Thymus (tissue), 11 donors: ENCODE measurements around the gene RRP1. TPM values are rescaled to one million over a fixed set of nuclear protein-coding genes. Genes with fewer than 3 reads are reported as not detected.
"Not testable (repeated sequence)": the region's sequence is repeated elsewhere in the genome, so short reads cannot be mapped to it uniquely, and the experiment has no call there.

Experiments
- DNase-seq, 9 donors: peaks; one replicate each; pipeline ENCODE4 v3.0.0-alpha.2; 2013; ENCODE audit warnings: low spot score in 9 of 9, low read depth in 6 of 9, missing footprints in 1 of 9
- H3K27ac ChIP-seq, 2 donors: one replicate each; pipeline ENCODE4 v1.5.1; 2013; ENCODE audit warnings: control low read depth in 1 of 2, low read depth in 1 of 2, low read length in 1 of 2, mild to moderate bottlenecking in 1 of 2, moderate library complexity in 1 of 2
- H3K27me3 ChIP-seq, 2 donors: one replicate each; pipeline ENCODE4 v1.5.1; 2013; ENCODE audit warnings: low read length in 1 of 2; ENCODE audit not compliant: control insufficient read depth in 2 of 2, insufficient read depth in 1 of 2
- H3K36me3 ChIP-seq, 2 donors: one replicate each; pipeline ENCODE4 v1.5.1; 2013; ENCODE audit warnings: low read length in 1 of 2, mild to moderate bottlenecking in 1 of 2, moderate library complexity in 1 of 2; ENCODE audit not compliant: control insufficient read depth in 2 of 2, insufficient read depth in 2 of 2
- H3K4me1 ChIP-seq, 2 donors: one replicate each; pipeline ENCODE4 v1.5.1; 2013; ENCODE audit warnings: low read length in 2 of 2; ENCODE audit not compliant: control insufficient read depth in 2 of 2, insufficient read depth in 2 of 2
- H3K4me3 ChIP-seq, 2 donors: one replicate each; pipeline ENCODE4 v1.5.1; 2013; ENCODE audit warnings: low read length in 2 of 2, control low read depth in 1 of 2, mild to moderate bottlenecking in 1 of 2
- H3K9me3 ChIP-seq, 2 donors: one replicate each; pipeline ENCODE4 v1.5.1; 2013; ENCODE audit warnings: low read length in 1 of 2, mild to moderate bottlenecking in 1 of 2; ENCODE audit not compliant: control insufficient read depth in 2 of 2, insufficient read depth in 1 of 2
- WGBS: extraction: QIAGEN DNeasy Blood & Tissue Kit; methylation state at CpG from one replicate; pipeline ENCODE4 v1.1.7; 2013; 5-methylcytosine and 5-hydroxymethylcytosine counted together
- polyA plus RNA-seq: library from polyadenylated mRNA; stranded (reverse); fragments of 200-250 nt; gene quantifications from one replicate; pipeline ENCODE4 v1.2.3, GENCODE V29; 2013
- total RNA-seq: library from RNA; stranded (reverse); fragments of 120-200 nt; gene quantifications from one replicate; pipeline ENCODE4 v1.2.4, GENCODE V29; 2013
- donor health status: healthy.

Gene RRP1
- total and polyA plus RNA-seq, 2 donors: 11.1 to 16.3 TPM

GRCh38 chr21:43822741-43823140, 33.4 kb downstream of the RRP1 start:
- not testable (repeated sequence) for H3K36me3 ChIP-seq, H3K4me1 ChIP-seq, H3K27ac ChIP-seq, H3K4me3 ChIP-seq, DNase-seq
- 99% methylated on average over 2 of the region's 5 CpGs for WGBS
- Histone ChIP-seq H3K9me3 (peaks cover 0 to 14% of the 10 kb centered on the region in 2 donors), H3K27me3 (peaks cover 0 to 14% of the 10 kb centered on the region in 2 donors)

DNA sequence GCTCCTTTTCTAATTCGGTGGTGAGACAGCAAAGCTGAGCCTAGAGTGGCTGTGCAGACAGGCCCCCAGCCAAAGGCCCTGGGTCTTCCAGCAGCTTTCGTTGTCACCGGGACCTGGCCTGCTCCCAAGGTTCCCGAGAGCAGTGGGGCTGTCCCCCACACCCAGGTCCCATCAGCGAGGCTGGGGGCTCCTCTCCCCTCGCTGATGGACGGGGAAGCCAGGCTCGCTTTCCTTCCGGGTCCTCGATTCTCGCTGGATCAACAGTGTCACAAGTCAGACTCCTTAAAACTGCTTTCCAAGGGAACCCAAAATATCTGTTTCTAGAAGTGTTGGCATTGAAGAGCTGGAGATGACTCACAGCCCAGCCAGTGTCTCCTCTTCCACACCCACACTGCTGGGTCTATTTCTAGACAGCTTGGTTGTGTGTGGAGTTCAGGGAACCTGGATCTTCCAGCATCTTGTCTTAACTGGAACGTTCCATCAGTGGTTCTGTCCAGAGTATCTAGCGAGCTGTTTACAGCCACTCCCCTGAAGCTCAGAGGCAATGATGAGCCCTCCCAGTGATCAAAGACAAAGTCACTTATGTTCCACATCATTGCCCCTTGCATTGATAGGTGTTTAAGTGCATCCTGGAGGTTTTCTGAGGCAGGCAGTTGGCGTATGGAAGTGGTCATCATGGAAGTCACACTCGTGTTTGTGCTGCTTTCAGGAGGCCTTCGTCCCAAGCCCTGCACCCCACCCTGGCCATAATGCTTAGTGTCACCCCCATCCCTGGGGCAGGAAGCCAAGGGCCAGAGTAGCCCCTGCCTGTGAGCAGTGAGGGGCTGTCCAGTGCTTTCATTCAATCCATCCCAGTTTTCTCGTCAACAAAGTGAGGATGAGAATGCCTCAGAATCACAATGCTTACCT, 35.2 kb downstream of the RRP1 start:
- 92% methylated on average over 17 of the region's 17 CpGs for WGBS
- peaks cover 0 to 4% of the 10 kb centered on the region in 2 donors for H3K4me1 ChIP-seq
- peaks cover 0 to 3% of the 10 kb centered on the region in 2 donors for H3K9me3 ChIP-seq
- no peaks in the 10 kb centered on the region for H3K36me3 ChIP-seq
- no peak overlapping the region for H3K4me3 ChIP-seq
- DNase-seq: no peak
- H3K27ac ChIP-seq: no peak overlapping the region
- H3K27me3 ChIP-seq: peaks cover 0 to 18% of the 10 kb centered on the region in 2 donors

GRCh38 chr21:43825242-43825935, 36.0 kb downstream of the RRP1 start:
- no peak overlapping the region for H3K27ac ChIP-seq
- no peak overlapping the region for H3K4me3 ChIP-seq
- no peaks in the 10 kb centered on the region for H3K36me3 ChIP-seq
- no peak for DNase-seq
- peaks cover 0 to 4% of the 10 kb centered on the region in 2 donors for H3K4me1 ChIP-seq
- peaks cover 0 to 21% of the 10 kb centered on the region in 2 donors for H3K27me3 ChIP-seq
- no peaks in the 10 kb centered on the region for H3K9me3 ChIP-seq
- WGBS: 95% methylated on average over 24 of the region's 24 CpGs

DNA sequence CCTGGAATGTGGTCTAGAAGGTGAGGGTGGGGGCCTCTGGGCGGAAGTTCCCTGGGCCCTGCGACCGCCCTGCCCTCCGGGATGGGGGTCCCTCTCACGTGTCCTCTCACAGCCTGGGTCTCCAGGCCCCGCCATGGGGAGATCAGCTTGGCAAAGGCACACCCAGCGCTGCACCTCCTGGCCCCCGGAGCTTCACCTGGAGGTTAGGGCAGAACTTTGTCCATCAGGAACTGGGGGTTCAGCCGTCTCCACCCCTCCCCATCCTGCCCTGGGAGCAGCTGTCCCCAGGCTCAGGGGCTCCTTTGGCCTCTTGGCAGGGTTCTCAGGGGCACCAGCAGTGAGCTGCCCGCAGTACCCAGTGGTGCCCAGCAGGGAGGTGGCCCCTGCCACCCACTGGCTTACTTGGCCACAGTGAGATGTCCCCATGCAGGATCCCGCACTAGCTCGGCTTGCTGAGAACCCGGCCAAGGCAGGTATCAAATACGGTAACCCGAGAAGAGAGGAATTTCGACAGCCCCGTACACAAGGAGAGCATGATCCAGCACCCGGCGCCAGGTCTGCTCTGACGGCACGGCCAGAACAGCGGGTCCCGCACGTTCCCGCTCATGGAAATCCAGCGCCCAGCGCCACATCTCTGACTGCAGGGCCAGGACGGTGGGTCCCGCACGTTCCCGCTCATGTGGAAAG, 36.7 kb downstream of the RRP1 start:
- DNase-seq: no peak
- Histone ChIP-seq H3K4me1 (peaks cover 0 to 4% of the 10 kb centered on the region in 2 donors), H3K27me3 (peaks cover 0 to 22% of the 10 kb centered on the region in 2 donors), H3K9me3 (no peaks in the 10 kb centered on the region), H3K36me3 (no peaks in the 10 kb centered on the region), H3K4me3 (no peak overlapping the region), H3K27ac (no peak overlapping the region)
- WGBS: 84% methylated on average over 31 of the region's 31 CpGs

- H3K36me3 ChIP-seq: no peaks in the 10 kb centered on the region
- H3K9me3 ChIP-seq: no peaks in the 10 kb centered on the region
- no peak for DNase-seq
- peaks cover 0 to 26% of the 10 kb centered on the region in 2 donors for H3K27me3 ChIP-seq
- peak overlapping the region in 1 of 2 donors; percentile 15 for H3K27ac ChIP-seq
- H3K4me1 ChIP-seq: peaks cover 0 to 4% of the 10 kb centered on the region in 2 donors
- WGBS: 87% methylated on average over 8 of the region's 8 CpGs
- no peak overlapping the region for H3K4me3 ChIP-seq
Observed at GRCh38 chr21:43826623-43826974, 37.2 kb downstream of the RRP1 start.

DNA sequence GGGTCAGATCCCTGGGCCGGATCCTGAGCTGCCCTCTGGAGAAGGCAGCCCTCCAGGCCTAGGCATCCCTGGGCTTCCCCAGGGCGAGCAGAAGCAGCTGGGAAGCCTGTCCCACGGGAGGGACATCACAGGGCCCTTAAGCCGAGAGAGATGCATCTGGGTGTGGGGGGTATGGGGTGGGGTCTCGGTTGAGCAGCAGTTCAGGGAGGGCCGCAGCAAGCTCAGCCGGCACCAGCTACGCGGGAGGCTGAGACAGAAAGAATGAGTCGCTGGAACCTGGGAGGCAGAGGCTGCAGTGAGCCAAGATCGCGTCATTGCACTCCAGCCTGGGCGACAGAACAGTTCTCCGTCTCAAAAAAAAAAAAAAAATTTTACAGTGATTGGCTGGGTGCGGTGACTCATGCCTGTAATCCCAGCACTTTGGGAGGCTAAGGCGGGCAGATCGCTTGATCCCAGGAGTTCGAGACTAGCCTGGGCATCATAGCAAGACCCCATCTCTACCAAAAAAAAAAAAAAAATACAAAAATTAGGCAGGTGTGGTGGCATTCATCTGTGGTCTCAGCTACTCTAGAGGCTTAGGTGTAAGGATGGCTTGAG, 37.7 kb downstream of the RRP1 start:
- no peak overlapping the region for H3K4me3 ChIP-seq
- no peaks in the 10 kb centered on the region for H3K36me3 ChIP-seq
- H3K4me1 ChIP-seq: peaks cover 0 to 4% of the 10 kb centered on the region in 2 donors
- whole genome bisulfite sequencing: 92% methylated on average over 18 of the region's 18 CpGs
- H3K27ac ChIP-seq: peak overlapping the region in 1 of 2 donors; percentile 15
- peaks cover 0 to 27% of the 10 kb centered on the region in 2 donors for H3K27me3 ChIP-seq
- DNase-seq: no peak
- H3K9me3 ChIP-seq: no peaks in the 10 kb centered on the region

DNA sequence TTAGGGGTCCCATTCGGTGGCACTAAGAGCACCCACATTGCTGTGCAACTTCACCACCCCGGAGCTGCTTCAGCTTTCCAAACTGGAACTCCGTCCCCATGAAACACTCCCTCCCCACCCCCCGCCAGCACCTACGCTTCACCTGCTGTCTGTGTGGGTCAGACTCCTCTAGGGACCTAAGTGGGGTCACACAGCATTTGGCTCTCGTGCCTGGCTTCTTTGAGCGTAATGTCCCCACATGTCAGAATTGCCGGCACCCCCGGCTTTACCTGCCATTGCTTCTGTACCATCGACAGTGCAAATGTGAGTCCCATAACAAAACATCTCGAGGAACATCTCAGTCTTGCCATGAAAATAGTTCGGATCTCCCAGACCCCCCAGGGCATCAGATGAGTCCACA, 39.8 kb downstream of the RRP1 start:
- DNase-seq: no peak
- Histone ChIP-seq H3K4me3 (no peak overlapping the region), H3K9me3 (peaks cover 0 to 5% of the 10 kb centered on the region in 2 donors), H3K27ac (no peak overlapping the region), H3K4me1 (peaks cover 0 to 4% of the 10 kb centered on the region in 2 donors), H3K27me3 (peaks cover 0 to 31% of the 10 kb centered on the region in 2 donors), H3K36me3 (no peaks in the 10 kb centered on the region)
- WGBS: 87% methylated on average over 12 of the region's 12 CpGs

GRCh38 chr21:43829575-43830119, 40.3 kb downstream of the RRP1 start:
- H3K9me3 ChIP-seq: peaks cover 0 to 5% of the 10 kb centered on the region in 2 donors
- H3K36me3 ChIP-seq: no peaks in the 10 kb centered on the region
- no peak for DNase-seq
- no peak overlapping the region for H3K4me3 ChIP-seq
- WGBS: 79% methylated on average over 22 of the region's 22 CpGs
- peaks cover 0 to 4% of the 10 kb centered on the region in 2 donors for H3K4me1 ChIP-seq
- no peak overlapping the region for H3K27ac ChIP-seq
- H3K27me3 ChIP-seq: peaks cover 0 to 36% of the 10 kb centered on the region in 2 donors
